Mesendoderm (in vitro differentiated cells): ENCODE data around the gene RPL3.

ENCODE experiments used
- DNase-seq: peaks from one replicate; pipeline ENCODE4 v3.0.0; 2013
- H2AK5ac ChIP-seq: 2 replicates; pipeline ENCODE4 v1.6.1; 2013; ENCODE audit warnings: low read length, inconsistent platforms
- H2BK120ac ChIP-seq: 2 replicates; pipeline ENCODE4 v1.6.1; 2013; ENCODE audit warnings: low read depth, mild to moderate bottlenecking, low read length, moderate library complexity, mixed read lengths
- H2BK15ac ChIP-seq: replicated peaks from 2 replicates; pipeline ENCODE4 v1.6.1; 2013; ENCODE audit warnings: low read depth, mild to moderate bottlenecking, moderate library complexity
- H2BK5ac ChIP-seq: 2 replicates; pipeline ENCODE4 v1.6.1; 2013; ENCODE audit warnings: low read length, inconsistent platforms
- H3K18ac ChIP-seq: 2 replicates; pipeline ENCODE4 v1.6.1; 2013; ENCODE audit warnings: mild to moderate bottlenecking, low read length, mixed read lengths
- H3K23ac ChIP-seq: one replicate; pipeline ENCODE4 v1.6.1; 2013; ENCODE audit warnings: low read length
- H3K27ac ChIP-seq: 2 replicates; pipeline ENCODE4 v1.5.1; 2013; ENCODE audit warnings: low read depth, mild to moderate bottlenecking, inconsistent platforms, low read length, moderate library complexity
- H3K27me3 ChIP-seq: 2 replicates; pipeline ENCODE4 v1.6.1; 2013; ENCODE audit warnings: low read length, control low read depth, mild to moderate bottlenecking, inconsistent platforms; ENCODE audit not compliant: insufficient read depth, poor library complexity
- H3K36me3 ChIP-seq: 2 replicates; pipeline ENCODE4 v1.6.1; 2013; ENCODE audit warnings: low read length, inconsistent platforms; ENCODE audit not compliant: control insufficient read depth, insufficient read depth
- H3K4ac ChIP-seq: one replicate; pipeline ENCODE4 v1.6.1; 2013; ENCODE audit warnings: low read depth, mild to moderate bottlenecking, low read length, moderate library complexity
- H3K4me1 ChIP-seq: 2 replicates; pipeline ENCODE4 v1.6.1; 2013; ENCODE audit warnings: low read depth, low read length, inconsistent platforms; ENCODE audit not compliant: control insufficient read depth
- H3K4me2 ChIP-seq: 2 replicates; pipeline ENCODE4 v1.6.1; 2013; ENCODE audit warnings: low read length
- H3K4me3 ChIP-seq: 2 replicates; pipeline ENCODE4 v1.5.1; 2013; ENCODE audit warnings: mild to moderate bottlenecking, low read length
- H3K56ac ChIP-seq: one replicate; pipeline ENCODE4 v1.6.1; 2013; ENCODE audit warnings: low read length
- H3K79me1 ChIP-seq: 2 replicates; pipeline ENCODE4 v1.6.1; 2013; ENCODE audit warnings: low read length, inconsistent platforms
- H3K79me2 ChIP-seq: 2 replicates; pipeline ENCODE4 v1.6.1; 2013; ENCODE audit warnings: mild to moderate bottlenecking, low read length; ENCODE audit not compliant: control insufficient read depth, insufficient read depth
- H3K9ac ChIP-seq: 2 replicates; pipeline ENCODE4 v1.6.1; 2013; ENCODE audit warnings: low read length, inconsistent platforms
- H4K5ac ChIP-seq: one replicate; pipeline ENCODE4 v1.6.1; 2013; ENCODE audit warnings: low read length
- H4K8ac ChIP-seq: one replicate; pipeline ENCODE4 v1.6.1; 2013; ENCODE audit warnings: low read depth, mild to moderate bottlenecking, control low read depth, low read length, moderate library complexity
- WGBS: extraction: QIAGEN DNeasy Blood & Tissue Kit; methylation state at CpG from one replicate; pipeline ENCODE4 v1.1.7; 2013; ENCODE audit warnings: low lambda C conversion rate, missing lambda C conversion rate; ENCODE audit not compliant: insufficient coverage; ENCODE audit errors: extremely low coverage; 5-methylcytosine and 5-hydroxymethylcytosine counted together

The RPL3 gene

DNA sequence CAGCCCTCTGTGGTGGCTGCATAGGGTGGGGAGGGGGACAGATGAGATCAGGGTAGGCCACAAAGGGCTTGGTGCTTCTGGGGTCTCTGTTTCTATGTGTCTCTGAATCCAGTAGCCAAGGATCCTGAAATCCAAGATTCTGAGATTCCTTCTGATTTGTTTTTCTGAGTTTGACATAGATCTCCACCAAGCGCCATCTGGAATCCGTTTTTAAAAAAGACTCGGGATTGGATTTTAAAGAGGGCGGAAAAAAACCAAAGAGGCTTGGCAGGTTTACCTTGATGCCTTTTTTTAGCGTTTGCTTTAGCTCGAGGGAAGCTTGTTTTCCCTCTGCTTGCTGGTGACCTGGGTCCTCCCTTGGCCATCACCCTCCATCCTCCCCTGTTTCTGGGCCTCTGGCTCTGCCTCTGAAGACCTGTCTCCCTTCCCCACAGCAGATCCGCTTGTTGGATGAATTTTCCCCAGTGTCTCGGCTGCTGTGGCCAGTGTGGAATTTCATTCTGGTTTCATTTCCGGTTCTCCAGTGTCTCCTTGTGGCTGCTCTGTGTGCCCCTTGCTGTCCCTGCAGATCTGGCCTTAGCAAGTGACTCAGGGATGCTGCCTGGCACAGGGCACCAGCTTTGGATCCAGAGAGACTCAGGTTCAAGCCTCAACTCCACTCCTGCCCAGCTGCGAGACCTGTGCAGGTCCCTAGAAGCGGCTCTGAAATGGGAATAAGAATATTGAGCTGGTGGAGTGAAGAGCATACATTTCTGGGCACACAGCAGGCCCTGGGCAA, 45.5 kb upstream of the RPL3 start:
- DNase-seq, result no peak
- Histone ChIP-seq H4K5ac (no peak overlapping the region), H2AK5ac (no peak overlapping the region), H3K56ac (peak overlapping the region; percentile 28), H2BK15ac (no peak overlapping the region), H3K23ac (no peak overlapping the region), H3K4me2 (no peak overlapping the region), H3K9ac (no peak overlapping the region), H3K36me3 (no peaks in the 10 kb centered on the region), H3K18ac (no peak overlapping the region), H2BK5ac (no peak overlapping the region), H3K79me1 (no peaks in the 10 kb centered on the region), H3K27ac (no peak overlapping the region), H3K4me3 (no peak overlapping the region), H3K27me3 (no peaks in the 10 kb centered on the region), H2BK120ac (no peak overlapping the region), H3K4me1 (peaks cover 15% of the 10 kb centered on the region), H4K8ac (no peak overlapping the region), H3K79me2 (no peaks in the 10 kb centered on the region), H3K4ac (no peak overlapping the region)
- no CpG with 5 or more reads among the region's 11 CpGs for WGBS

DNA sequence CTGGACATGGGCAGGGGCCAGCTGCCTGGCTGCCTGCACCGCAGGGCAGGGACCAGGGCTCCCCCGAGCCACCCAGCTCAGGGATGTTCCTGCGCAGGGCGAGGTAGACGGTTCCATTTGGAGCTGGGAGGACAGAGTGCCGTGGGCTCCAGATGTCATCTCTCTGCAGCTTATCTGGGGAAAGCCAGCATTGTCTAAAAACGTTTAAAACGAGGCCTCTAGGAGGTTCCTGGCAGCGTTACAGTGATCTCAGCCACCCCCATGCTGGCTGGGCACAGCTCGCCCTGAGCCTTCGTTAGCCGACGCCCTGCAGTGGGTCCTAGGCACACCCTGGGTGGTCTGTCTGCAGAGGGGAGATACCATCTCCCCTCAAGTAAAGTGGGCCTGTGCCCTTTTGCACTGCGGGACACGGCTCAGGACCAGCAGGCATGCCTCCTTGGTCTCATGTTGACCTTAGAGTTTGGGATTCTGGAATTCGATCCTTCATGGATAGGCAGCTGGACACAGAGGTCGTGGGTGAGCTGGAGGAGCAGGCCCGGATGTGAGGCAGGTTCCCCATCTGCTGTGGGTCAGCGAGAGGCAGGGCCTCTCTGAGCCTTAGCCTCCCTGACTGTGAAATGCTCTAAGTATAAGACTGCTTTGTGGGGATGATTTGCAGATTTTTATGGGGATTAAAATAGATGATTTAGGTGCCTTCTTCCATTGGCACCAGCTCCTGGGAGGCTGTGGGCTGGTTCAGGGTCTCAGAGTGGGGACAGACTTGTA, 44.5 kb upstream of the RPL3 start:
- Histone ChIP-seq H3K4me3 (no peak overlapping the region), H3K4me1 (peaks cover 15% of the 10 kb centered on the region), H3K27ac (no peak overlapping the region), H2BK120ac (no peak overlapping the region), H3K23ac (no peak overlapping the region), H2BK15ac (no peak overlapping the region), H2BK5ac (no peak overlapping the region), H3K36me3 (no peaks in the 10 kb centered on the region), H4K8ac (no peak overlapping the region), H3K18ac (no peak overlapping the region), H3K4me2 (no peak overlapping the region), H3K9ac (no peak overlapping the region), H3K79me2 (no peaks in the 10 kb centered on the region), H2AK5ac (no peak overlapping the region), H3K56ac (no peak overlapping the region), H4K5ac (no peak overlapping the region), H3K27me3 (no peaks in the 10 kb centered on the region), H3K4ac (no peak overlapping the region), H3K79me1 (no peaks in the 10 kb centered on the region)
- no peak for DNase-seq
- no CpG with 5 or more reads among the region's 19 CpGs for WGBS

DNA sequence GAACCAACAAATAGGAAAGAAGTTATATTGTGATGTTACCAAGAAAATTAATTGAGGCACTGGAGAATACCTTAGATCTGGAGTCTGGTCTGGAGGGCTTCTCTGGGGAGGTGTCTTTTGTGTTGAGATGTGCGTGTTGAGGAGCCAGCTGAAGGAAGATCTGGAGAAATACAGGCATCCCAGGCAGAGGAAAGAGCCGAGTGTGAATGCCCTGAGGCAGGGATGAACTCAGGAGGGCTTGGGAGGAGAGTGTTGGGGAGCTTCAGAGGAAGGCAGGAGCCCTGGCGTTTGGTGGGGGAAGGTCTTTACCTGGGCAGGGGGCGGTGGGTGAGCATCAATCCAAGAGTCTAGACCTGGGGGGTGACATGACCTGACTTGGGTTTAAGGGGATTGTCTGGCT, 43.5 kb upstream of the RPL3 start:
- no peak overlapping the region for H3K9ac ChIP-seq
- H3K79me2 ChIP-seq, result no peaks in the 10 kb centered on the region
- peak overlapping the region; percentile 1 for H3K4ac ChIP-seq
- WGBS, result no CpG with 5 or more reads among the region's 4 CpGs
- no peak overlapping the region for H2BK120ac ChIP-seq
- H3K4me3 ChIP-seq, result no peak overlapping the region
- no peaks in the 10 kb centered on the region for H3K27me3 ChIP-seq
- H4K8ac ChIP-seq, result no peak overlapping the region
- H3K4me1 ChIP-seq, result peaks cover 15% of the 10 kb centered on the region
- peak overlapping the region; percentile 3 for H2AK5ac ChIP-seq
- no peak overlapping the region for H3K23ac ChIP-seq
- no peak overlapping the region for H3K18ac ChIP-seq
- H3K56ac ChIP-seq, result peak overlapping the region; percentile 38
- H3K36me3 ChIP-seq, result no peaks in the 10 kb centered on the region
- H3K4me2 ChIP-seq, result no peak overlapping the region
- DNase-seq, result peak; percentile 53
- H2BK5ac ChIP-seq, result no peak overlapping the region
- H3K27ac ChIP-seq, result no peak overlapping the region
- no peak overlapping the region for H4K5ac ChIP-seq
- no peak overlapping the region for H2BK15ac ChIP-seq
- no peaks in the 10 kb centered on the region for H3K79me1 ChIP-seq

DNA sequence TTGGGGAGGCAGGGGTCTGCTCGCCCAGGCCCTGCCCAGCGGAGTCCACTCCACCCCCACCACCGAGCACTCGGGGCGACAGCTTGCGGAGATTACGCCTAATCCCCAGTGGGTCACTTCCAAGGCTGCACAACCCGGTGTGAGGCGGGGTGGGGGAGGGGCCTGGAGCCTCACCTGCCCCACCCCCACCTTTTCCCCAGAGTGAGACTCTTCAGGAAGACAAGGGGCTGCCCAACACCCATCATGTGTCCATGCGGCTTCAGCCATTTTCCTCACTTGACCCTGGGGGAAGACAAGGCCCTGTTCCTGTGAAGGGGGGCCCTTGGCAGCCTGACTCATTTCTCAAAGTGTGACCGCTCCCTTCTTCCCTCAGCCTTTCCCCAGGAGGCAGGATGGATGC, 42.8 kb upstream of the RPL3 start:
- Histone ChIP-seq H3K4me3 (no peak overlapping the region), H3K18ac (peak overlapping the region; percentile 7), H4K8ac (no peak overlapping the region), H3K23ac (no peak overlapping the region), H3K56ac (peak overlapping the region; percentile 78), H3K27ac (no peak overlapping the region), H3K4me1 (peaks cover 15% of the 10 kb centered on the region), H2AK5ac (no peak overlapping the region), H3K27me3 (no peaks in the 10 kb centered on the region), H3K79me2 (no peaks in the 10 kb centered on the region), H2BK120ac (no peak overlapping the region), H4K5ac (no peak overlapping the region), H2BK15ac (no peak overlapping the region), H2BK5ac (no peak overlapping the region), H3K79me1 (no peaks in the 10 kb centered on the region), H3K9ac (peak overlapping the region; percentile 21), H3K4me2 (no peak overlapping the region), H3K4ac (peak overlapping the region; percentile 44), H3K36me3 (no peaks in the 10 kb centered on the region)
- no CpG with 5 or more reads among the region's 11 CpGs for WGBS
- peak; percentile 67 for DNase-seq

DNA sequence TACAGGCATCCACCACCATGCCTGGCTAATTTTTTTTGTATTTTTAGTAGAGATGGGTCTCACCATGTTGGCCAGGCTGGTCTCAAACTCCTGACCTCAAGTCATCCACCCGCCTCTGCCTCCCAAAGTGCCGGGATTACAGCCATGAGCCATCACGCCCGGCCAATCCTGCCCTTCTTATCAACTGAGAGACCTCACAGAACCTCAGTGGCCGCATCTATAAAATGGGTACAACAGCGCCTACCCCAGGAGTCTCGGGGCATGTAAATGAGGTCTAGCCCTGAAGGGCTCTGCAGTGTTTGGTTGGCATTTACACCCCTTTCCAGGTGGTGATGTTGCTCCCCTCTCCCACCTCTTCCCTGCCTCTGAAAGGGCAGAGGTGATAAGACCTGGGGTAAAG, 42.1 kb upstream of the RPL3 start:
- Histone ChIP-seq H3K4me2 (no peak overlapping the region), H3K23ac (no peak overlapping the region), H3K79me1 (no peaks in the 10 kb centered on the region), H3K56ac (peak overlapping the region; percentile 56), H4K5ac (no peak overlapping the region), H3K27me3 (no peaks in the 10 kb centered on the region), H2BK120ac (no peak overlapping the region), H3K4ac (no peak overlapping the region), H4K8ac (no peak overlapping the region), H3K27ac (no peak overlapping the region), H2BK15ac (no peak overlapping the region), H3K18ac (peak overlapping the region; percentile 31), H2AK5ac (no peak overlapping the region), H2BK5ac (no peak overlapping the region), H3K79me2 (no peaks in the 10 kb centered on the region), H3K4me3 (no peak overlapping the region), H3K9ac (no peak overlapping the region), H3K36me3 (no peaks in the 10 kb centered on the region), H3K4me1 (peaks cover 15% of the 10 kb centered on the region)
- DNase-seq, result no peak
- no CpG with 5 or more reads among the region's 7 CpGs for WGBS
